GOT3 (cell line): ENCODE data around the gene ALOXE3.

Experiments
- DNase-seq: peaks from one replicate; lab custom pipeline; 2025; ENCODE audit warnings: mixed read lengths; lab: John Stamatoyannopoulos, UW

The ALOXE3 gene

DNA sequence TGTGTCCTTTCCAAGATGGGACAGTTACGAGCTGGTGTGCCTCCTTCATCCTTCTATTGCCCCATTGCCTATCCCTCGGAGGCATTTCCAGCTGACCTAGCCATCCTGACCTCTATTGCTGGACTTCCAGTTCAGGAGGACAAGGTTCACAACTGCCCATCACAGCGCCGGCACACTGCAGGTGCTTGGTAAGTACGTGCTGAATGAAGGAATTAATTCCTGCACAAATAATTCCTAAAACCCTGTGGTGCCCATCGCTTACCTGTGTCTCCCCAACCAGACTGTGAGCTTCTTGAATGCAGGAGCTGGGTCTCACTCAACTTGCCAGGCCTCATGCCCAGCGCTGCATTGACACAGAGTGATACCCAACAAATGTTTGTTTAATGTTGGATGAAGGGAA lies 66.5 kb downstream of the ALOXE3 start:
- no peak for DNase-seq

- no peak for DNase-seq
These were observed 69.6 kb downstream of the ALOXE3 start for GRCh38 chr17:8048736-8049135.

DNA sequence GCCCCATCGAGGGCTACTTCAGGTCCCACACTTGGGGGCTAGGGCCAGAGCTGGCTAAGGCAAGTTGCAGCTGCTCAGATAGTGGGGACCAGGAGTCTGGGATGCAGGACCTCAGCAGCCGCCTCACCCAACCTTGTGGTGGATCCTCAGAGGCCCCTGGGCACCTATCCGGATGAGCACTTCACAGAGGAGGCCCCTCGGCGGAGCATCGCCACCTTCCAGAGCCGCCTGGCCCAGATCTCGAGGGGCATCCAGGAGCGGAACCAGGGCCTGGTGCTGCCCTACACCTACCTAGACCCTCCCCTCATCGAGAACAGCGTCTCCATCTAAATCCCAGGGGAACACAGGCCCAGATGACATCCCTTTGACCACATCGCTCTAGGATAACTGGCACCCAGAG lies 70.1 kb downstream of the ALOXE3 start:
- no peak for DNase-seq

GRCh38 chr17:8047769-8048110 lies 70.6 kb downstream of the ALOXE3 start:
- no peak for DNase-seq

DNA sequence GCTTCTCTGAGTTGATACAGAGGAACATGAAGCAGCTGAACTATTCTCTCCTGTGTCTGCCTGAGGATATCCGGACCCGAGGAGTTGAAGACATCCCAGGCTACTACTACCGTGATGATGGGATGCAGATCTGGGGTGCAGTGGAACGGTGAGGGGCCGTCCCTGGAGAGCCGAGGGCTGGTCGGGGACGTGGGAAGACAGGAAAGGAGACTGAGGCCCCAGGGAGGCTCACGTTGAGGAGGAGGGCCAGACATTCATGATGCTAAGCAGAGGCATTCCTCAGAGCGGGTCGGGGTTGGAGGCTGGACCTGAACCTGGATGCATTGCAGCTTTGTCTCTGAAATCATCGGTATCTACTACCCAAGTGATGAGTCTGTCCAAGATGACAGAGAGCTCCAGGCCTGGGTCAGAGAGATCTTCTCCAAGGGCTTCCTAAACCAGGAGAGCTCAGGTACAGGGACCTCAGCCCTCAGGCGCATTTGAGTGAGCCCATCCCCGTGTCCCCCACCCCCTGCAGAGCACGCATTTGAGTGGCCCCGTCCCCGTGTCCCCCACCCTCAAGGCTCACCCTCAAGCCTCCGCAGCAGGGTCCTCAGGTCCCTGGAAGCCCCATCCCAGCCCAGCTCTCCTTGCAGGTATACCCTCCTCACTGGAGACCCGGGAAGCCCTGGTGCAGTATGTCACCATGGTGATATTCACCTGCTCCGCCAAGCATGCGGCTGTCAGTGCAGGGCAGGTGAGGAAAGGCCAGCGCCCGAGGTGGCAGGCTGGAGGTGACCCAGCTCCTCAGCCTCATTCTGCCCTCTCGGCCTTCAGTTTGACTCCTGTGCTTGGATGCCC lies 71.2 kb downstream of the ALOXE3 start:
- DNase-seq, result no peak

GRCh38 chr17:8046306-8046928 lies 71.9 kb downstream of the ALOXE3 start:
- no peak for DNase-seq
